GM12878 (cell line): ENCODE data around the gene STX4. TPM values are rescaled to one million over a fixed set of nuclear protein-coding genes. Genes with fewer than 3 reads are reported as not detected.
A peak's percentile ranks its signal among the peaks of the same experiment; 100 is the strongest.

Source experiments
- ATAC-seq: fragments of 200-7000 bp; cut with Tn5 transposase; 3 replicates; pipeline ENCODE4 v1.9.1; 2020; ENCODE audit warnings: mild to moderate bottlenecking, moderate library complexity
- BruUV-seq: library from RNA; stranded (reverse); fragments of 400-500 nt; replicated peaks from 2 replicates; lab custom pipeline; 2021; lab: Mats Ljungman, UMichigan
- CTCF ChIA-PET: fragments of 300-600 bp; sonication (Branson Sonifier 250); formaldehyde crosslinking; extraction: SDS; loops from one replicate; lab custom pipeline; 2021; ENCODE audit warnings: inconsistent platforms; lab: Yijun Ruan, JAX
- POLR2A ChIA-PET: fragments of 350-600 bp; formaldehyde crosslinking; extraction: SDS; loops from one replicate; lab custom pipeline; 2021; ENCODE audit warnings: inconsistent platforms; lab: Charles Lee
- RAD21 ChIA-PET: fragments of 300-600 bp; sonication (Branson Sonifier 250); formaldehyde crosslinking; loops from one replicate; lab custom pipeline; 2023; ENCODE audit warnings: antibody characterized with exemption; ENCODE audit not compliant: unreplicated experiment; lab: Charles Lee
- SMC1A ChIA-PET: fragments of 300-600 bp; sonication (Branson Sonifier 250); formaldehyde crosslinking; loops from one replicate; lab custom pipeline; 2023; ENCODE audit not compliant: unreplicated experiment, uncharacterized antibody; lab: Charles Lee
- DNase-seq: peaks from one replicate; pipeline ENCODE4 v3.0.0-alpha.2; 2011; ENCODE audit warnings: low read depth, low spot score
- FAIRE-seq: peaks from 3 replicates; lab custom pipeline; 2011; peaks lifted over from hg19 to GRCh38; lab: Jason Lieb, UNC
- H2AFZ ChIP-seq: 2 replicates; pipeline ENCODE4 v1.6.0; 2011; ENCODE audit warnings: low read depth, low read length, control low read depth; ENCODE audit not compliant: control insufficient read depth
- H3K27ac ChIP-seq: 2 replicates; pipeline ENCODE4 v1.5.1; 2011; ENCODE audit warnings: control low read depth; ENCODE audit not compliant: control insufficient read depth, insufficient read depth
- H3K27me3 ChIP-seq, 2 experiments: replicated peaks in 1 of 2; 2 replicates each; pipeline versions ENCODE4 v1.6.0 to v1.6.1; 2011; ENCODE audit warnings: low read length in 1 of 2; ENCODE audit not compliant: control insufficient read depth in 2 of 2, insufficient read depth in 2 of 2
- H3K36me3 ChIP-seq, 2 experiments: 2 replicates each; pipeline ENCODE4 v1.5.1; 2011; ENCODE audit warnings: low read length in 1 of 2; ENCODE audit not compliant: control insufficient read depth in 2 of 2, insufficient read depth in 2 of 2
- H3K4me1 ChIP-seq: 2 replicates; pipeline ENCODE4 v1.6.1; 2011; ENCODE audit warnings: mild to moderate bottlenecking, low read length, moderate library complexity, mixed read lengths; ENCODE audit not compliant: control insufficient read depth, insufficient read depth
- H3K4me2 ChIP-seq: 2 replicates; pipeline ENCODE4 v1.6.0; 2011; ENCODE audit warnings: control low read depth; ENCODE audit not compliant: control insufficient read depth, insufficient read depth
- H3K4me3 ChIP-seq: fragments of 200-600 bp; sonication (generic); 2 replicates; pipeline ENCODE4 v1.5.1; 2016
- H3K79me2 ChIP-seq: 2 replicates; pipeline ENCODE4 v1.6.0; 2011; ENCODE audit warnings: low read length; ENCODE audit not compliant: control insufficient read depth, insufficient read depth
- H3K9ac ChIP-seq: 2 replicates; pipeline ENCODE4 v1.8.0; 2011; ENCODE audit warnings: low read length, control low read depth, mixed read lengths; ENCODE audit not compliant: control insufficient read depth, insufficient read depth
- H3K9me3 ChIP-seq: replicated peaks from 3 replicates; pipeline ENCODE4 v1.5.1; 2011; ENCODE audit warnings: mild to moderate bottlenecking, low read length; ENCODE audit not compliant: control insufficient read depth, insufficient read depth
- H4K20me1 ChIP-seq: 2 replicates; pipeline ENCODE4 v1.6.0; 2011; ENCODE audit not compliant: control insufficient read depth, insufficient read depth
- ESRRA ChIP-seq: IDR thresholded peaks from 2 replicates; pipeline ENCODE4 v1.6.1; 2012; ENCODE audit warnings: mild to moderate bottlenecking, low read length, improper control_type of control experiment
- EZH2 ChIP-seq: IDR thresholded peaks from 2 replicates; pipeline ENCODE4 v1.6.1; 2012; ENCODE audit warnings: low read depth, mild to moderate bottlenecking, control low read depth, inconsistent platforms, low read length, borderline replicate concordance; ENCODE audit not compliant: control insufficient read depth
- whole genome bisulfite sequencing: methylation state at CpG from one replicate; pipeline ENCODE4 v1.1.6; 2016; ENCODE audit warnings: low lambda C conversion rate; ENCODE audit not compliant: insufficient replicate concordance, insufficient coverage; ENCODE audit errors: missing lambda C conversion rate; 5-methylcytosine and 5-hydroxymethylcytosine counted together
- in situ Hi-C: fragments of 300-500 bp; cut with MboI; formaldehyde crosslinking; loops from 9 replicates; pipeline ENCODE4 v1.14.3; 2018; ENCODE audit warnings: mixed read lengths
- intact Hi-C: fragments of 100-400 bp; cut with micrococcal nuclease; formaldehyde crosslinking; loops from one replicate; pipeline ENCODE4 v1.14.2; 2022; ENCODE audit not compliant: unreplicated experiment
- polyA plus RNA-seq, 11 experiments: library from polyadenylated mRNA; depleted of rRNA in 4 of 11; unstranded in 6 of 11; stranded (reverse) in 5 of 11; fragments of >200 nt; fragmentation: Nextera tagmentation in 4 of 11; fragmentation: Illumina TruSeq in 1 of 11; extraction: Ambion mirVana in 4 of 11; extraction: Trizol in 1 of 11; gene quantifications; 1 replicate in 1 of 11; 2 replicates in 10 of 11; pipeline versions ENCODE4 v1.2.1 to v1.2.3, GENCODE V29; 2011 to 2016; ENCODE audit warnings: inconsistent platforms in 2 of 11, missing spikeins in 2 of 11, low read depth in 1 of 11
- total RNA-seq, 4 experiments: library from RNA; depleted of rRNA in 3 of 4; stranded (reverse); fragments of >200 nt in 3 of 4; fragmentation: Illumina TruSeq in 1 of 4; extraction: Trizol in 1 of 4; gene quantifications; 2 replicates each; pipeline versions ENCODE4 v1.2.1 to v1.2.3, GENCODE V29; 2013 to 2021
- TF ChIP-seq, protein P1 (sequence below): IDR thresholded peaks from 2 replicates; pipeline ENCODE4 v1.6.1; 2011; ENCODE audit warnings: low read depth, low read length, improper control_type of control experiment, borderline replicate concordance
- TF ChIP-seq, protein P2 (sequence below): fragments of 450-650 bp; IDR thresholded peaks from 2 replicates; pipeline ENCODE4 v1.6.1; 2018; ENCODE audit warnings: mild to moderate bottlenecking, low read depth, moderate library complexity; ENCODE audit not compliant: partially characterized antibody

Gene STX4
- total and polyA plus RNA-seq, 10 of the 15 experiments (the other 5 are each of a cell fraction or from before 2014, with no cell fraction given), result 3.3 to 37.6 (median 22.6) TPM

- no peak for TF ChIP-seq EZH2
These were observed 40.2 kb upstream of the STX4 start (continued) for GRCh38 chr16:30992931-30993816.

- no peak for FAIRE-seq
- RAD21 ChIA-PET, result interaction anchor here (1.0 to 1.7 kb wide), 6 partner anchors 8 to 121 kb away, joined by 3 to 11 read pairs (median 4); partner anchors contain the start of genes KAT8, VKORC1, ZNF646 and ZNF668
- peaks cover 17% of the 10 kb centered on the region for H3K4me1 ChIP-seq
- H3K4me3 ChIP-seq, result peak overlapping the region; percentile 97
- TF ChIP-seq, protein P1, sequence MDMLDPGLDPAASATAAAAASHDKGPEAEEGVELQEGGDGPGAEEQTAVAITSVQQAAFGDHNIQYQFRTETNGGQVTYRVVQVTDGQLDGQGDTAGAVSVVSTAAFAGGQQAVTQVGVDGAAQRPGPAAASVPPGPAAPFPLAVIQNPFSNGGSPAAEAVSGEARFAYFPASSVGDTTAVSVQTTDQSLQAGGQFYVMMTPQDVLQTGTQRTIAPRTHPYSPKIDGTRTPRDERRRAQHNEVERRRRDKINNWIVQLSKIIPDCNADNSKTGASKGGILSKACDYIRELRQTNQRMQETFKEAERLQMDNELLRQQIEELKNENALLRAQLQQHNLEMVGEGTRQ, result no peak
- no peak for TF ChIP-seq ESRRA
- TF ChIP-seq, protein P2, sequence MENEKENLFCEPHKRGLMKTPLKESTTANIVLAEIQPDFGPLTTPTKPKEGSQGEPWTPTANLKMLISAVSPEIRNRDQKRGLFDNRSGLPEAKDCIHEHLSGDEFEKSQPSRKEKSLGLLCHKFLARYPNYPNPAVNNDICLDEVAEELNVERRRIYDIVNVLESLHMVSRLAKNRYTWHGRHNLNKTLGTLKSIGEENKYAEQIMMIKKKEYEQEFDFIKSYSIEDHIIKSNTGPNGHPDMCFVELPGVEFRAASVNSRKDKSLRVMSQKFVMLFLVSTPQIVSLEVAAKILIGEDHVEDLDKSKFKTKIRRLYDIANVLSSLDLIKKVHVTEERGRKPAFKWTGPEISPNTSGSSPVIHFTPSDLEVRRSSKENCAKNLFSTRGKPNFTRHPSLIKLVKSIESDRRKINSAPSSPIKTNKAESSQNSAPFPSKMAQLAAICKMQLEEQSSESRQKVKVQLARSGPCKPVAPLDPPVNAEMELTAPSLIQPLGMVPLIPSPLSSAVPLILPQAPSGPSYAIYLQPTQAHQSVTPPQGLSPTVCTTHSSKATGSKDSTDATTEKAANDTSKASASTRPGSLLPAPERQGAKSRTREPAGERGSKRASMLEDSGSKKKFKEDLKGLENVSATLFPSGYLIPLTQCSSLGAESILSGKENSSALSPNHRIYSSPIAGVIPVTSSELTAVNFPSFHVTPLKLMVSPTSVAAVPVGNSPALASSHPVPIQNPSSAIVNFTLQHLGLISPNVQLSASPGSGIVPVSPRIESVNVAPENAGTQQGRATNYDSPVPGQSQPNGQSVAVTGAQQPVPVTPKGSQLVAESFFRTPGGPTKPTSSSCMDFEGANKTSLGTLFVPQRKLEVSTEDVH, result no peak
- TF ChIP-seq, all 136 proteins: peak for 0
- peak; percentile 16; the same call in 2 of the 3 replicates for ATAC-seq
- in situ Hi-C loops (loop anchor here (25.0 kb wide), 1 partner anchor 441 kb away; the partner anchor contains the start of genes COX6A2 and ZNF843), intact Hi-C loops (loop anchor here (5.0 to 10.0 kb wide), 3 partner anchors 79 to 186 kb away; partner anchors contain the start of genes FUS, ZNF646 and ZNF668)
- Histone ChIP-seq H4K20me1 (no peaks in the 10 kb centered on the region), H3K9ac (peak overlapping the region; percentile 78), H3K79me2 (no peaks in the 10 kb centered on the region; the same call in 1 of the 2 replicates), H3K27me3 (no peaks in the 10 kb centered on the region), H3K36me3 (no peaks in the 10 kb centered on the region), H3K9me3 (no peaks in the 10 kb centered on the region), H3K27ac (peak overlapping the region; percentile 82), H2AFZ (peak overlapping the region; percentile 89), H3K4me2 (peak overlapping the region; percentile 85)
- ChIA-PET SMC1A (interaction anchor here (0.9 to 1.0 kb wide), 2 partner anchors 11 to 184 kb away, joined by 3 read pairs; partner anchors contain the start of genes FUS and HSD3B7), CTCF (interaction anchor here (0.9 to 4.3 kb wide), 5 partner anchors 11 to 146 kb away, joined by 3 to 16 read pairs (median 4); partner anchors contain the start of genes HSD3B7 and STX4), POLR2A (interaction anchor here (0.5 to 3.0 kb wide), 6 partner anchors 35 to 232 kb away, joined by 3 to 21 read pairs (median 5); partner anchors contain the start of genes KAT8, ZNF646 and ZNF668)
- no TSS peak for BruUV-seq
- no peak for DNase-seq
- 0% methylated on average over 11 of the region's 11 CpGs for WGBS
These were observed 37.4 kb upstream of the STX4 start for GRCh38 chr16:30995927-30996323.
